ENCODE data around the gene KRTAP6-3.

The KRTAP6-3 gene

GRCh38 chr21:30612132-30612531, 19.9 kb downstream of the KRTAP6-3 start:
- H3K9me2 ChIP-seq (replicated peaks; ENCODE audit: insufficient read depth, low read length) = no peaks in the 10 kb centered on the region
- no peaks in the 10 kb centered on the region for H3F3A ChIP-seq (ENCODE audit: insufficient read depth)
- TF ChIP-seq EZH2phosphoT487 (conservative IDR thresholded peaks at IDR 0.05; ENCODE audit: low read length) (no peak), CTCF (IDR thresholded peaks at IDR 0.05; ENCODE audit: insufficient read depth, low read length, poor library complexity, severe bottlenecking) (no peak)
- H2AFZ ChIP-seq (ENCODE audit: low read depth, low read length, severe bottlenecking) = no peak overlapping the region
- no peaks in the 10 kb centered on the region for H3K9me3 ChIP-seq (ENCODE audit: insufficient read depth, low read length)
- no peaks in the 10 kb centered on the region for H3K79me2 ChIP-seq (ENCODE audit: insufficient read depth, low read length)
- no peak overlapping the region for H3K4me2 ChIP-seq (ENCODE audit: low read depth, low read length, poor library complexity, severe bottlenecking)
- H3K4me3 ChIP-seq (ENCODE audit: insufficient read depth, low read length, poor library complexity, severe bottlenecking) = no peak overlapping the region
- H3K27ac ChIP-seq (ENCODE audit: low read depth, low read length) = no peak overlapping the region
- H3K36me3 ChIP-seq (ENCODE audit: low read length) = peaks cover 2% of the 10 kb centered on the region; the same call in 1 of the 2 replicates
- no peaks in the 10 kb centered on the region for H4K20me1 ChIP-seq (ENCODE audit: low read depth, low read length)
- no peak overlapping the region for H3K9ac ChIP-seq (ENCODE audit: low read length)
- no peaks in the 10 kb centered on the region for H3K27me3 ChIP-seq (ENCODE audit: low read length)

- Histone ChIP-seq H3K9me3 (ENCODE audit: insufficient read depth, low read length) (no peaks in the 10 kb centered on the region), H3F3A (ENCODE audit: insufficient read depth) (no peaks in the 10 kb centered on the region), H3K9me2 (replicated peaks; ENCODE audit: insufficient read depth, low read length) (no peaks in the 10 kb centered on the region), H2AFZ (ENCODE audit: low read depth, low read length, severe bottlenecking) (no peak within 1 kb of the TSS), H3K36me3 (ENCODE audit: low read length) (peaks cover 2% of the 10 kb centered on the region; the same call in 1 of the 2 replicates), H4K20me1 (ENCODE audit: low read depth, low read length) (no peaks in the 10 kb centered on the region), H3K27ac (ENCODE audit: low read depth, low read length) (no peak within 1 kb of the TSS), H3K4me3 (ENCODE audit: insufficient read depth, low read length, poor library complexity, severe bottlenecking) (no peak within 1 kb of the TSS), H3K79me2 (ENCODE audit: insufficient read depth, low read length) (no peaks in the 10 kb centered on the region), H3K27me3 (ENCODE audit: low read length) (no peaks in the 10 kb centered on the region), H3K9ac (ENCODE audit: low read length) (no peak within 1 kb of the TSS), H3K4me2 (ENCODE audit: low read depth, low read length, poor library complexity, severe bottlenecking) (no peak within 1 kb of the TSS)
- TF ChIP-seq CTCF (IDR thresholded peaks at IDR 0.05; ENCODE audit: insufficient read depth, low read length, poor library complexity, severe bottlenecking) = no peak
- TF ChIP-seq EZH2phosphoT487 (conservative IDR thresholded peaks at IDR 0.05; ENCODE audit: low read length) = no peak
Measured at GRCh38 chr21:30613836-30614235, 21.6 kb downstream of the KRTAP6-3 start, which contains the start of gene KRTAP6-1. TSS of gene KRTAP6-1 (minus strand) at chr21:30613930. CDS start at chr21:30613904, 26 bp downstream.

GRCh38 chr21:30615199-30615598, 23.0 kb downstream of the KRTAP6-3 start:
- Histone ChIP-seq H3K36me3 (ENCODE audit: low read length) (peaks cover 2% of the 10 kb centered on the region; the same call in 1 of the 2 replicates), H3K9me3 (ENCODE audit: insufficient read depth, low read length) (no peaks in the 10 kb centered on the region), H3K27ac (ENCODE audit: low read depth, low read length) (no peak overlapping the region), H3K4me3 (ENCODE audit: insufficient read depth, low read length, poor library complexity, severe bottlenecking) (no peak overlapping the region), H2AFZ (ENCODE audit: low read depth, low read length, severe bottlenecking) (no peak overlapping the region), H3K27me3 (ENCODE audit: low read length) (no peaks in the 10 kb centered on the region), H4K20me1 (ENCODE audit: low read depth, low read length) (no peaks in the 10 kb centered on the region), H3K9ac (ENCODE audit: low read length) (no peak overlapping the region), H3F3A (ENCODE audit: insufficient read depth) (no peaks in the 10 kb centered on the region), H3K9me2 (replicated peaks; ENCODE audit: insufficient read depth, low read length) (no peaks in the 10 kb centered on the region), H3K4me2 (ENCODE audit: low read depth, low read length, poor library complexity, severe bottlenecking) (no peak overlapping the region), H3K79me2 (ENCODE audit: insufficient read depth, low read length) (no peaks in the 10 kb centered on the region)
- TF ChIP-seq CTCF (IDR thresholded peaks at IDR 0.05; ENCODE audit: insufficient read depth, low read length, poor library complexity, severe bottlenecking) (no peak), EZH2phosphoT487 (conservative IDR thresholded peaks at IDR 0.05; ENCODE audit: low read length) (no peak)
